HUES48 (cell line): ENCODE results near the gene ECM1.

Experiments
- H3K27ac ChIP-seq: one replicate; pipeline ENCODE4 v1.7.0; 2013; ENCODE audit warnings: low read depth, low read length, inconsistent platforms
- H3K27me3 ChIP-seq: 2 replicates; pipeline ENCODE4 v1.6.1; 2013; ENCODE audit warnings: mild to moderate bottlenecking, low read length; ENCODE audit not compliant: control insufficient read depth, insufficient read depth
- H3K36me3 ChIP-seq: 2 replicates; pipeline ENCODE4 v1.6.1; 2013; ENCODE audit warnings: low read length; ENCODE audit not compliant: control insufficient read depth, insufficient read depth
- H3K4me1 ChIP-seq: 2 replicates; pipeline ENCODE4 v1.6.1; 2013; ENCODE audit warnings: mild to moderate bottlenecking, low read length; ENCODE audit not compliant: control insufficient read depth, insufficient read depth
- H3K4me3 ChIP-seq: 2 replicates; pipeline ENCODE4 v1.5.1; 2013; ENCODE audit warnings: mild to moderate bottlenecking, low read depth, low read length
- H3K9ac ChIP-seq: 2 replicates; pipeline ENCODE4 v1.6.1; 2013; ENCODE audit warnings: mild to moderate bottlenecking, low read depth, low read length, moderate library complexity
- H3K9me3 ChIP-seq: 2 replicates; pipeline ENCODE4 v1.6.1; 2013; ENCODE audit warnings: low read length; ENCODE audit not compliant: control insufficient read depth, insufficient read depth

ECM1 gene

DNA sequence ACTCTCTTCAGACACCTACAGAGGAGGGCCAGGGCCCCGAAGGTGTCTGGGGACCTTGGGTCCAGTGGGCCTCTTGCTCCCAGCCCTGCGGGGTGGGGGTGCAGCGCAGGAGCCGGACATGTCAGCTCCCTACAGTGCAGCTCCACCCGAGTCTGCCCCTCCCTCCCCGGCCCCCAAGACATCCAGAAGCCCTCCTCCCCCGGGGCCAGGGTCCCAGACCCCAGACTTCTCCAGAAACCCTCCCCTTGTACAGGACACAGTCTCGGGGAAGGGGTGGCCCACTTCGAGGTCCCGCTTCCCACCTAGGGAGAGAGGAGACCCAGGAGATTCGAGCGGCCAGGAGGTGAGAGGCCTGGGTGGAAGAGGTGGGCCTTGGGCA, 45.0 kb downstream of the ECM1 start:
- Histone ChIP-seq H3K27me3 (peaks cover 21% of the 10 kb centered on the region), H3K27ac (no peak overlapping the region), H3K36me3 (0 out of 2 replicates have a peak, but pooled peaks cover 3% of the 10 kb centered on the region), H3K4me1 (peaks cover 16% of the 10 kb centered on the region; the same call in 1 of the 2 replicates), H3K9ac (no peak overlapping the region), H3K9me3 (no peaks in the 10 kb centered on the region), H3K4me3 (no peak overlapping the region)

DNA sequence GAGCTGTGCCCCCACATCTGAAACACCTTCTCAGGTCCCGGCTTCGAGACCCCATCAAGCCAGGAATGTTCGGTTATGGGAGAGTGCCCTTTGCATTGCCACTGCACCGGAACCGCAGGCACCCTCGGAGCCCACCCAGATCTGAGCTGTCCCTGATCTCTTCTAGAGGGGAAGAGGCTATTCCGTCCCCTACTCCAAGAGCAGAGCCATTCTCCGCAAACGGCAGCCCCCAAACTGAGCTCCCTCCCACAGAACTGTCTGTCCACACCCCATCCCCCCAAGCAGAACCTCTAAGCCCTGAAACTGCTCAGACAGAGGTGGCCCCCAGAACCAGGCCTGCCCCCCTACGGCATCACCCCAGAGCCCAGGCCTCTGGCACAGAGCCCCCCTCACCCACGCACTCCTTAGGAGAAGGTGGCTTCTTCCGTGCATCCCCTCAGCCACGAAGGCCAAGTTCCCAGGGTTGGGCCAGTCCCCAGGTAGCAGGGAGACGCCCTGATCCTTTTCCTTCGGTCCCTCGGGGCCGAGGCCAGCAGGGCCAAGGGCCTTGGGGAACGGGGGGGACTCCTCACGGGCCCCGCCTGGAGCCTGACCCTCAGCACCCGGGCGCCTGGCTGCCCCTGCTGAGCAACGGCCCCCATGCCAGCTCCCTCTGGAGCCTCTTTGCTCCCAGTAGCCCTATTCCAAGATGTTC, 45.6 kb downstream of the ECM1 start:
- 0 out of 2 replicates have a peak, but pooled peaks cover 3% of the 10 kb centered on the region for H3K36me3 ChIP-seq
- H3K4me1 ChIP-seq = peaks cover 15% of the 10 kb centered on the region; the same call in 1 of the 2 replicates
- H3K9ac ChIP-seq = no peak overlapping the region
- H3K4me3 ChIP-seq = no peak overlapping the region
- peaks cover 18% of the 10 kb centered on the region for H3K27me3 ChIP-seq
- H3K27ac ChIP-seq = no peak overlapping the region
- no peaks in the 10 kb centered on the region for H3K9me3 ChIP-seq

DNA sequence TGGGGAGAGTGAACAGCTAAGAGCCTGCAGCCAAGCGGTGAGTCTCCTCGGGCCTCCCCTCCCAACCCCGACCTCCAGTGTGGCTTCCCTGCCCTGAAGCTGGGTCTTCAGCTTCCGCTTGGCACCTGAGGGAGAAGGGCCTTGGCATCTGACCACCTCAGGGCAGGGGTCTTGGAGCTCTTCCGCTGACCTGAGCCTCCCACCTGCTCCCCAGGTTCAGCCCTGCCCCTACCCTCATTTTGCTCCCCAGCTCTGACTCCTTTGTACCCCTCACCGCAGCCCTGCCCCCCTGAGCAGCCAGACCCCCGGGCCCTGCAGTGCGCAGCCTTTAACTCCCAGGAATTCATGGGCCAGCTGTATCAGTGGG, 46.2 kb downstream of the ECM1 start:
- 0 out of 2 replicates have a peak, but pooled peaks cover 3% of the 10 kb centered on the region for H3K36me3 ChIP-seq
- H3K4me3 ChIP-seq = no peak overlapping the region
- H3K27me3 ChIP-seq = peaks cover 14% of the 10 kb centered on the region
- no peak overlapping the region for H3K9ac ChIP-seq
- H3K9me3 ChIP-seq = no peaks in the 10 kb centered on the region
- H3K27ac ChIP-seq = no peak overlapping the region
- H3K4me1 ChIP-seq = peaks cover 15% of the 10 kb centered on the region; the same call in 1 of the 2 replicates

DNA sequence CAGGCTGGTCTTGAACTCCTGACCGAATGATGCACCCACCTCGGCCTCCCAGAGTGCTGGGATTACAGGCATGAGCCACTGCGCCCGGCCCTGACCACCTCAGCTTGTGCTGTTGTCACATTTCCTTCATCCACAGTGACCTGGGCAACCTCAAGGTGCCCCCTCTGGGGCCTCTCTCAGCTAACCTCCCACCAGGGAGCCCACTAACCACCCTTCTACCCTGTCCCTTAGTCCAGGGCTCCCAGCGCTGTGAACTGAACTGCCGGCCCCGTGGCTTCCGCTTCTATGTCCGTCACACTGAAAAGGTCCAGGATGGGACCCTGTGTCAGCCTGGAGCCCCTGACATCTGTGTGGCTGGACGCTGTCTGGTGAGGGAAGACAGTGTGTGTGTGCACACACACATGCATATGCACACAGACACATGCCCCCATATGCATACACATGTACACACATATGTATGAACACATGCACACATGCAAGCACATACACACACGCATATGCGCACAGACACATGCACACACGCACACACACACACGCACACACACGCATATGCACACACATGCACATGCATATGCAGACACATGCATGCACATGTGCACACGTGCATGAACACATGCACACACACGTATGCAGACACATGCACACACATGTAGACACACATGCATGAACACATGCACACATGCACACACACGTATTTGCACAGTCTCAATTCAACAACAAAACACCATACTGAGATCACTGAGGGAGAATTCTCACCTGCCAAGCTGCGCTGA, 47.5 kb downstream of the ECM1 start:
- Histone ChIP-seq H3K4me3 (no peak overlapping the region), H3K9ac (no peak overlapping the region), H3K27me3 (peaks cover 6% of the 10 kb centered on the region; the same call in 1 of the 2 replicates), H3K36me3 (0 out of 2 replicates have a peak, but pooled peaks cover 3% of the 10 kb centered on the region), H3K27ac (no peak overlapping the region), H3K9me3 (no peaks in the 10 kb centered on the region), H3K4me1 (peaks cover 19% of the 10 kb centered on the region)

DNA sequence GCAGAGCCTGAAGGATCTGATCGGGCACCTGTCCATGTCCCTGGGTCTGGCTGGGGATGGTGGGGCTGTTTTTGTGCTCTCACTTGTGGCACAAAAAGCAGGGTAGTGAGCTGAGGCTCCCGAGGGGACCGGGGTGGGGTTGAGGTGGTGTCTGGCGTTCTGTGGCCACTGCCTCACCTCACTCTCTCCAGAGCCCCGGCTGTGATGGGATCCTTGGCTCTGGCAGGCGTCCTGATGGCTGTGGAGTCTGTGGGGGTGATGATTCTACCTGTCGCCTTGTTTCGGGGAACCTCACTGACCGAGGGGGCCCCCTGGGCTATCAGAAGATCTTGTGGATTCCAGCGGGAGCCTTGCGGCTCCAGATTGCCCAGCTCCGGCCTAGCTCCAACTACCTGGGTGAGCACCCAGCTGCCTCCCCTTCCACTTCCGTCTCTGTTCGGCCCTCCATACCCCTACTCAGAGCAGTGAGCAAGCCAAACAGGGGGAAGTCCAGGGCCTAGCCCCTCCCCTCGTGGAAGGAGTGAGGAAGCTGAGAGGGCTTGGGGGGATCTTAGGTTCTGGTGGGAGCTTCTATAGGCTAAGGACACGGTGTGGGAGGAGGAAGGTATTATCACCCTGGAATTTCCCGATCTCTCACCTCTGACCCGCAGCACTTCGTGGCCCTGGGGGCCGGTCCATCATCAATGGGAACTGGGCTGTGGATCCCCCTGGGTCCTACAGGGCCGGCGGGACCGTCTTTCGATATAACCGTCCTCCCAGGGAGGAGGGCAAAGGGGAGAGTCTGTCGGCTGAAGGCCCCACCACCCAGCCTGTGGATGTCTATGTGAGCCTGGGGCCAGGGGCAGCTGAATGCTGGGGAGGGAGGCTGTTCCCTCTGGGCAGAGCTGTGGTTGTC, 48.3 kb downstream of the ECM1 start:
- H3K9me3 ChIP-seq = no peaks in the 10 kb centered on the region
- H3K27me3 ChIP-seq = peaks cover 2% of the 10 kb centered on the region; the same call in 1 of the 2 replicates
- H3K27ac ChIP-seq = no peak overlapping the region
- no peak overlapping the region for H3K9ac ChIP-seq
- H3K36me3 ChIP-seq = 0 out of 2 replicates have a peak, but pooled peaks cover 3% of the 10 kb centered on the region
- peaks cover 23% of the 10 kb centered on the region for H3K4me1 ChIP-seq
- no peak overlapping the region for H3K4me3 ChIP-seq

DNA sequence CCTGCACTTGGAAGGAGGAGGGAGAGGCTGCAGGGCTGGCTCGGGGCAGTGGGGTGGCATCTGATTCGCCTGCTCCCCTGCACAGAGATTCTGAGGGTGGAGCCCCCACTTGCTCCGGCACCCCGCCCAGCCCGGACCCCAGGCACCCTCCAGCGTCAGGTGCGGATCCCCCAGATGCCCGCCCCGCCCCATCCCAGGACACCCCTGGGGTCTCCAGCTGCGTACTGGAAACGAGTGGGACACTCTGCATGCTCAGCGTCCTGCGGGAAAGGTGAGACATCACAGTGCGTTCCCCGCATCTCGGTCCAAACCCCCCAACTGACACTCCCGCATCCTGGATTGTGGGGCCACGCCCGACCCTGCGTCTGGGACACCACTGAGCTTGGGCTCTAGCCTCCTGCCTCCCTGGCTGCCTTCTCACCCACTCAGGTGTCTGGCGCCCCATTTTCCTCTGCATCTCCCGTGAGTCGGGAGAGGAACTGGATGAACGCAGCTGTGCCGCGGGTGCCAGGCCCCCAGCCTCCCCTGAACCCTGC, 49.2 kb downstream of the ECM1 start:
- H3K9ac ChIP-seq = no peak overlapping the region
- H3K27me3 ChIP-seq = no peaks in the 10 kb centered on the region
- H3K9me3 ChIP-seq = no peaks in the 10 kb centered on the region
- H3K4me3 ChIP-seq = no peak overlapping the region
- H3K27ac ChIP-seq = no peak overlapping the region
- H3K36me3 ChIP-seq = 0 out of 2 replicates have a peak, but pooled peaks cover 3% of the 10 kb centered on the region
- H3K4me1 ChIP-seq = peaks cover 20% of the 10 kb centered on the region

DNA sequence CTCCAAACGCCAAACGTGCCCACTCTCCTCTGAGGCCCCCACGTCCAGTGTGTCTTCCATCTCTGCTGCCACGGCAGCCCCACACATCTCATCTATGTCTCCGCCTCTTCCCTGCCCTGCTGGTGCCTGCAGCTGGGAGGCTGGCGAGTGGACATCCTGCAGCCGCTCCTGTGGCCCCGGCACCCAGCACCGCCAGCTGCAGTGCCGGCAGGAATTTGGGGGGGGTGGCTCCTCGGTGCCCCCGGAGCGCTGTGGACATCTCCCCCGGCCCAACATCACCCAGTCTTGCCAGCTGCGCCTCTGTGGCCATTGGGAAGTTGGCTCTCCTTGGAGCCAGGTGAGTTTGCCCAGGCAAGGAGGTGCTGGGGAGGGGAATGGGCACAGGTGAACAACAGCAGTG, 49.9 kb downstream of the ECM1 start:
- Histone ChIP-seq H3K4me1 (peaks cover 22% of the 10 kb centered on the region), H3K9ac (no peak overlapping the region), H3K9me3 (no peaks in the 10 kb centered on the region), H3K27ac (no peak overlapping the region), H3K27me3 (no peaks in the 10 kb centered on the region), H3K36me3 (0 out of 2 replicates have a peak, but pooled peaks cover 3% of the 10 kb centered on the region), H3K4me3 (no peak overlapping the region)

DNA sequence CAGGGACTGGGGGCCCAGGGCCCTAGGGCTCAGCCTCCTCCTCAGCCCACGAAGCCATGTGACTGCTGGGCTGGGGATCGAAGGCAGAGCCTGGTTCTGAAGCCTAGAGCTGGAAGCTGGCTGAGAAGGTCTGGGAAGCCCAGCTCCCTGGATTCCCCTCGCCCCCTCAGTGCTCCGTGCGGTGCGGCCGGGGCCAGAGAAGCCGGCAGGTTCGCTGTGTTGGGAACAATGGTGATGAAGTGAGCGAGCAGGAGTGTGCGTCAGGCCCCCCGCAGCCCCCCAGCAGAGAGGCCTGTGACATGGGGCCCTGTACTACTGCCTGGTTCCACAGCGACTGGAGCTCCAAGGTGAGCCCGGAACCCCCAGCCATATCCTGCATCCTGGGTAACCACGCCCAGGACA, 50.4 kb downstream of the ECM1 start:
- Histone ChIP-seq H3K27me3 (no peaks in the 10 kb centered on the region), H3K4me3 (no peak overlapping the region), H3K9ac (no peak overlapping the region), H3K36me3 (0 out of 2 replicates have a peak, but pooled peaks cover 3% of the 10 kb centered on the region), H3K27ac (no peak overlapping the region), H3K9me3 (no peaks in the 10 kb centered on the region), H3K4me1 (peaks cover 27% of the 10 kb centered on the region)

DNA sequence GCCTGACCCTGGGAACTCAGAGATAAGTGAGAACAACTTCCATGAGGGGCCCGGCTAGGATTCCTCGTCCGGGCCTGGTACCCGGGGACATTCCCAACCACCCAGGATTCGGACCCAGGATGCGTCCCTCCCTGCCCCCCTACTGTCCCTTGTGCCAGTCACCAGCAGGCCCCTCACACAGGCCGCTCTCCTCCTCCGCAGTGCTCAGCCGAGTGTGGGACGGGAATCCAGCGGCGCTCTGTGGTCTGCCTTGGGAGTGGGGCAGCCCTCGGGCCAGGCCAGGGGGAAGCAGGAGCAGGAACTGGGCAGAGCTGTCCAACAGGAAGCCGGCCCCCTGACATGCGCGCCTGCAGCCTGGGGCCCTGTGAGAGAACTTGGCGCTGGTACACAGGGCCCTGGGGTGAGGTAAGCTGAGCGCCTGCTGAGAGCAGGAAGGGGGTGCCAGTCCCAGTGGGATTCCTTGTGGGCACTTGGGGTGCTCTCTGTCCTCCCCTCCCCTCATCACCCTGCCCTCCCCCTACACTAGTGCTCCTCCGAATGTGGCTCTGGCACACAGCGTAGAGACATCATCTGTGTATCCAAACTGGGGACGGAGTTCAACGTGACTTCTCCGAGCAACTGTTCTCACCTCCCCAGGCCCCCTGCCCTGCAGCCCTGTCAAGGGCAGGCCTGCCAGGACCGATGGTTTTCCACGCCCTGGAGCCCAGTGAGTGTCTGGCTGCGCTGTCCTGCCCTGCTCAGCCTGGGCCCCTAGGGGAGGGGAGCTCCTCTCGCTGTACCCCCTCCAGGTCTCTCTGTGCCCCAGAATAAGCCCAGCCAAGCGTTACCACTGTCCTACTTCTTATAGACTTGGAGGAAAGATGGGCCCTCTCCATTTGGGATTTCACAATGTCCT, 51.1 kb downstream of the ECM1 start:
- 0 out of 2 replicates have a peak, but pooled peaks cover 3% of the 10 kb centered on the region for H3K36me3 ChIP-seq
- no peak overlapping the region for H3K9ac ChIP-seq
- H3K27me3 ChIP-seq = no peaks in the 10 kb centered on the region
- H3K9me3 ChIP-seq = no peaks in the 10 kb centered on the region
- no peak overlapping the region for H3K27ac ChIP-seq
- peaks cover 34% of the 10 kb centered on the region for H3K4me1 ChIP-seq
- H3K4me3 ChIP-seq = no peak overlapping the region

DNA sequence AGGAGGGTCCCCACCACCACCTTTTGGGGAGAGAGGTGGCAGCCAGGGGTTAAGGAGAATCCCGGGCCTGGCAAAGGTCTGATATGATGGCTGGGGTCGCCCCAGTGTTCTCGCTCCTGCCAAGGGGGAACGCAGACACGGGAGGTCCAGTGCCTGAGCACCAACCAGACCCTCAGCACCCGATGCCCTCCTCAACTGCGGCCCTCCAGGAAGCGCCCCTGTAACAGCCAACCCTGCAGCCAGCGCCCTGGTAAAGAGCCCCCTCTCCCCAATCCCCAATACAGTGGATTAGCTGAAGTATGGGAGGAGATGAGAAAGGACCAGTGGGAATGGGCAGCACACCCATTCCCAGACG, 51.7 kb downstream of the ECM1 start:
- Histone ChIP-seq H3K9ac (no peak overlapping the region), H3K4me1 (peaks cover 36% of the 10 kb centered on the region), H3K36me3 (0 out of 2 replicates have a peak, but pooled peaks cover 3% of the 10 kb centered on the region), H3K4me3 (no peak overlapping the region), H3K27me3 (no peaks in the 10 kb centered on the region), H3K9me3 (no peaks in the 10 kb centered on the region), H3K27ac (no peak overlapping the region)
